Lower leg skin (tissue), 3 donors: ENCODE measurements around the gene PRPF31.

Experiments used
- CTCF ChIP-seq, 3 donors: fragments of 450-650 bp; IDR thresholded peaks; one replicate each; pipeline ENCODE4 v1.5.1; 2016; ENCODE audit warnings: antibody characterized with exemption in 3 of 3, mild to moderate bottlenecking in 3 of 3, moderate library complexity in 2 of 3
- POLR2A ChIP-seq, 2 donors: fragments of 450-650 bp; IDR thresholded peaks; one replicate each; pipeline ENCODE4 v1.6.1; 2016 to 2017; ENCODE audit warnings: antibody characterized with exemption in 2 of 2, mild to moderate bottlenecking in 1 of 2, moderate library complexity in 1 of 2

- TF ChIP-seq CTCF (IDR thresholded peaks at IDR 0.05) (no peak), POLR2A (IDR thresholded peaks at IDR 0.05) (no peak)
These were observed 63.2 kb downstream of the PRPF31 start for GRCh38 chr19:54178581-54179261.
